H1 (cell line): Measurements from ENCODE around the gene GRB14. TPM values are rescaled to one million over a fixed set of nuclear protein-coding genes. Genes with fewer than 3 reads are reported as not detected.
A peak's percentile ranks its signal among the peaks of the same experiment; 100 is the strongest.

Source experiments
- CBX5 ChIP-seq: fragments of 300-800, 300-1000 bp; sonication (generic); IDR thresholded peaks from 2 replicates; pipeline ENCODE4 v1.7.1; 2016; ENCODE audit warnings: antibody characterized with exemption, low read length, low read depth
- EGR1 ChIP-seq: IDR thresholded peaks from 2 replicates; pipeline ENCODE4 v1.6.1; 2011; ENCODE audit warnings: low read depth, low read length, borderline replicate concordance
- HDAC2 ChIP-seq, 2 experiments: fragments of 300-600 bp in 1 of 2; sonication (generic) in 1 of 2; IDR thresholded peaks; 2 replicates each; pipeline ENCODE4 v1.6.1; 2011 to 2012; ENCODE audit warnings: low read depth in 2 of 2, low read length in 2 of 2, mild to moderate bottlenecking in 2 of 2, moderate library complexity in 2 of 2, borderline replicate concordance in 1 of 2, inconsistent platforms in 1 of 2
- KDM4A ChIP-seq: IDR thresholded peaks from one replicate; pipeline ENCODE4 v1.7.1; 2012; ENCODE audit warnings: low read depth, mild to moderate bottlenecking, moderate library complexity, low read length, inconsistent platforms; ENCODE audit not compliant: severe bottlenecking
- PHF8 ChIP-seq: fragments of 200-600 bp; sonication (generic); conservative IDR thresholded peaks from 2 replicates; pipeline ENCODE4 v1.7.1; 2012; ENCODE audit warnings: low read depth, mild to moderate bottlenecking, inconsistent platforms, low read length, moderate library complexity
- POLR2A ChIP-seq, 2 experiments: IDR thresholded peaks; 1 replicate in 1 of 2; 2 replicates in 1 of 2; pipeline ENCODE4 v1.6.1; 2011; ENCODE audit warnings: low read depth in 2 of 2, low read length in 2 of 2, mild to moderate bottlenecking in 2 of 2; ENCODE audit errors: control extremely low read depth in 1 of 2
- SIX5 ChIP-seq: IDR thresholded peaks from 2 replicates; pipeline ENCODE4 v1.6.1; 2011; ENCODE audit warnings: mild to moderate bottlenecking, low read depth, low read length
- SP2 ChIP-seq: IDR thresholded peaks from 2 replicates; pipeline ENCODE4 v1.6.1; 2012; ENCODE audit warnings: mild to moderate bottlenecking, low read length, inconsistent platforms
- polyA plus RNA-seq, 7 experiments: library from polyadenylated mRNA; depleted of rRNA in 3 of 7; stranded (reverse) in 5 of 7; unstranded in 2 of 7; fragments of >200 nt in 5 of 7; fragments of 200-250 nt in 2 of 7; gene quantifications; 1 replicate in 5 of 7; 2 replicates in 1 of 7; 4 replicates in 1 of 7; pipeline versions ENCODE4 v1.2.1 to v1.2.3, GENCODE V29; 2011 to 2013; ENCODE audit warnings: missing spikeins in 2 of 7, mixed read lengths in 2 of 7
- total RNA-seq: library from RNA; stranded (reverse); fragmentation: NEBNext Ultra II Directional; extraction: Animal tissue kit (Norgen Biotek cat#: 25700); gene quantifications from 2 replicates; pipeline ENCODE4 v1.2.1, GENCODE V29; 2021
- TF ChIP-seq, protein P1 (sequence below): IDR thresholded peaks from 2 replicates; pipeline ENCODE4 v1.6.1; 2011; ENCODE audit warnings: low read depth, mild to moderate bottlenecking, low read length; ENCODE audit not compliant: insufficient read depth

The GRB14 gene
- total and polyA plus RNA-seq, 2 of the 8 experiments (the other 6 are each of a cell fraction or from before 2014, with no cell fraction given): 2.5 to 11.6 TPM

DNA sequence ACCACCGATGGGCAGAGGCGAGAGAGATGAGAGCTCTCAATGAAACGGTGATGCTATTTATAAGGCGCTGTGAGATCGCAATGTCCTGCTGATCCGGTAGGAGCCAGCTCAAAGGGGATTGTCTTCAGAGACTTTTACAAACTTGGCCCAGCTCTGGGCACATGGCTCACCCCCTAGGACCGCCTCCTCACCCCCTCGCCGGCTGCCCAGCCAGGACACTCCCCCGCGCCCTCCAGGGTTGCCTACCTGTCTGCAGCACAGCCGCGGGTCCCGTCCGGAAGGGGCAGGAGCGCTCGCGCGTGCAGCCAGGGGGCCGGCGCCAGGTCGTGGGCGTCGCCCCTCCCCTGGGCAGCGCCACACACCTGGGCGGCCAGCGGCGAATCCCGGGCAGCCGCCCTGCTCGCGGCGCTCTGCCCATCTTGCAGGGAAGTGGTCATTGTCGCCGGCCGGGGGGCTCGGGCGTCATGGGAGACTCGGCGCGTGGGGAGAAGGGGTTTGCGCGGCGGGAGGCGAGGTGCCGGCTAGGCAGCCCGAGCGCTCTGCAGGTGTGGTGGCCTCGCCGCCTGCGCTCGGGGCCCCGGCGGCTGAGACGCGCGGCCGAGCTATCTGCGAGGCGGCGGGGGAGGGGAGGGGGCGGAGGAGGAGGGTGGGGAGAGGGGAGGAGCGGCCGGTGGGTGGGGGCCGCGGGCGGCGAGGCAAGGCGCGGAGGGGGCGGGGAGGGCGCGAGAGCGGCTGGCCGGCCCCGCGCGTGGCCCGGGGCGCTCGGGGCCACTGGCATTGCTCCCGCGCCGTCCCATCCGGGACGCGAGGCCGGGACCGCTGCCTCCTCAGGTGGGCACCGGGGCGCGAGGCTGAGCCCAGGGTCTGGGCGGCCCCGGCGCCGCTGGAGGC is at the start of gene GRB14 (continued):
- TF ChIP-seq PHF8: peak; percentile 74
- TF ChIP-seq SIX5: no peak
- no peak for TF ChIP-seq CBX5
- TF ChIP-seq EGR1: peak; percentile 54; the same call in 1 of the 2 replicates
- TF ChIP-seq HDAC2 (IDR thresholded peaks at IDR 0.05; ENCODE audit: borderline replicate concordance in 1 of 2, low read depth in 2 of 2, low read length in 2 of 2): peak; percentile 7 to 79; a peak in 2 of 4 replicates
- TF ChIP-seq SP2: no peak
- TF ChIP-seq POLR2A (IDR thresholded peaks at IDR 0.05; ENCODE audit: control extremely low read depth in 1 of 2, low read depth in 2 of 2, low read length in 2 of 2): peak; percentile 68 to 83
- TF ChIP-seq, protein P1, sequence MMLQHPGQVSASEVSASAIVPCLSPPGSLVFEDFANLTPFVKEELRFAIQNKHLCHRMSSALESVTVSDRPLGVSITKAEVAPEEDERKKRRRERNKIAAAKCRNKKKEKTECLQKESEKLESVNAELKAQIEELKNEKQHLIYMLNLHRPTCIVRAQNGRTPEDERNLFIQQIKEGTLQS: no peak
- peak; percentile 80 for TF ChIP-seq KDM4A
